K562 (cell line): Measurements from ENCODE around the gene ECHDC3.

ENCODE experiments used
- BHLHE40 ChIP-seq: IDR thresholded peaks from 2 replicates; pipeline ENCODE4 v1.6.1; 2011; ENCODE audit warnings: low read length, improper control_type of control experiment
- CEBPB ChIP-seq: fragments of 450-650 bp; IDR thresholded peaks from 2 replicates; pipeline ENCODE4 v1.6.1; 2016; ENCODE audit warnings: missing genetic modification characterization, missing compliant biosample characterization
- ETV6 ChIP-seq, 3 experiments: fragments of 150-350 bp in 1 of 3; sonication (generic) in 1 of 3; formaldehyde crosslinking in 1 of 3; IDR thresholded peaks; 2 replicates each; pipeline versions ENCODE4 v1.6.1 to v1.8.0; 2014 to 2022; ENCODE audit warnings: borderline replicate concordance in 2 of 3, low read depth in 2 of 3, antibody characterized with exemption in 1 of 3, low read length in 1 of 3, mild to moderate bottlenecking in 1 of 3, missing genetic modification reagents in 1 of 3
- GABPA ChIP-seq: fragments of 200-800 bp; sonication (Bioruptor generic); conservative IDR thresholded peaks from 2 replicates; pipeline ENCODE4 v1.6.1; 2016; ENCODE audit warnings: low read depth, missing genetic modification characterization, missing compliant biosample characterization
- POLR2A ChIP-seq: fragments of 450-650 bp; conservative IDR thresholded peaks from 2 replicates; pipeline ENCODE4 v1.6.1; 2016
- PRPF4 ChIP-seq: fragments of 200-400 bp; formaldehyde crosslinking; IDR thresholded peaks from one replicate; pipeline ENCODE4 v1.6.1; 2017; ENCODE audit warnings: low read length, low read depth, mild to moderate bottlenecking; ENCODE audit not compliant: insufficient read depth, poor library complexity, severe bottlenecking
- RAD21 ChIP-seq, 2 experiments: fragments of 250-450 bp in 1 of 2; fragments of 450-650 bp in 1 of 2; sonication (Bioruptor Pico) in 1 of 2; formaldehyde crosslinking in 1 of 2; IDR thresholded peaks in 1 of 2; conservative IDR thresholded peaks in 1 of 2; 2 replicates each; pipeline versions ENCODE4 v1.4.0 to v1.8.0; 2020 to 2022; ENCODE audit warnings: mild to moderate bottlenecking in 2 of 2, moderate library complexity in 1 of 2
- TF ChIP-seq, protein P1 (sequence below), 3 experiments: IDR thresholded peaks in 2 of 3; conservative IDR thresholded peaks in 1 of 3; 2 replicates each; pipeline ENCODE4 v1.5.1; 2011 to 2012; ENCODE audit warnings: low read length in 3 of 3, mild to moderate bottlenecking in 3 of 3, control low read depth in 2 of 3, improper control_type of control experiment in 1 of 3, inconsistent platforms in 1 of 3, low read depth in 1 of 3, mixed read lengths in 1 of 3, moderate library complexity in 1 of 3; ENCODE audit not compliant: insufficient read depth in 2 of 3
- TF ChIP-seq, protein P2 (sequence below), 2 experiments: fragments of 450-650 bp in 1 of 2; sonication (generic) in 1 of 2; formaldehyde crosslinking in 1 of 2; IDR thresholded peaks in 1 of 2; conservative IDR thresholded peaks in 1 of 2; 2 replicates each; pipeline versions ENCODE4 v1.6.1 to v1.8.1; 2016 to 2023; ENCODE audit warnings: mild to moderate bottlenecking in 2 of 2, moderate library complexity in 2 of 2, inconsistent platforms in 1 of 2, missing genetic modification reagents in 1 of 2
- TF ChIP-seq, protein P3 (sequence below): fragments of 250-450 bp; sonication (Bioruptor Pico); IDR thresholded peaks from 2 replicates; pipeline ENCODE4 v1.5.0; 2020; ENCODE audit warnings: mild to moderate bottlenecking, borderline replicate concordance
- TF ChIP-seq, protein P4 (sequence below): fragments of 450-650 bp; IDR thresholded peaks from 2 replicates; pipeline ENCODE4 v1.6.1; 2016; ENCODE audit warnings: mild to moderate bottlenecking, moderate library complexity

DNA sequence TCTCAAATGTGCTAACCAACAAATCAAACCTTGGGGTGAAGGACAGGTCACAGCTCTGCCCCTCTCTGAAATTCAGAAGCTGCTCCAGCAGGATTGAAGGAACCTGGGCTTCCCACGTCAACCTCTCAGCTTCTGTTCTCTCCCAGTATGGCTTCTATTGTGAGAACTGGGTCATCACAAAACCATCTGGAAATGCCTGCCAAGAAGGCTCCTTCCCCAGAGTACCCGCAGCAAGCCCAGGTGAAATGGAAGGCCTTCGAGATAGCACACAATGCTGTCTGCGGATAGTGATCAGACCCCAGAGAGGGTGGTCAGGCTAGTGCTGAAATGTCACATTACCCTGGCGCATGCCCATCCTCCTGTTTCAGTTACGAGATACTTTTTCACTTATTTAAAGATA, 64.5 kb downstream of the ECHDC3 start:
- TF ChIP-seq, protein P1, sequence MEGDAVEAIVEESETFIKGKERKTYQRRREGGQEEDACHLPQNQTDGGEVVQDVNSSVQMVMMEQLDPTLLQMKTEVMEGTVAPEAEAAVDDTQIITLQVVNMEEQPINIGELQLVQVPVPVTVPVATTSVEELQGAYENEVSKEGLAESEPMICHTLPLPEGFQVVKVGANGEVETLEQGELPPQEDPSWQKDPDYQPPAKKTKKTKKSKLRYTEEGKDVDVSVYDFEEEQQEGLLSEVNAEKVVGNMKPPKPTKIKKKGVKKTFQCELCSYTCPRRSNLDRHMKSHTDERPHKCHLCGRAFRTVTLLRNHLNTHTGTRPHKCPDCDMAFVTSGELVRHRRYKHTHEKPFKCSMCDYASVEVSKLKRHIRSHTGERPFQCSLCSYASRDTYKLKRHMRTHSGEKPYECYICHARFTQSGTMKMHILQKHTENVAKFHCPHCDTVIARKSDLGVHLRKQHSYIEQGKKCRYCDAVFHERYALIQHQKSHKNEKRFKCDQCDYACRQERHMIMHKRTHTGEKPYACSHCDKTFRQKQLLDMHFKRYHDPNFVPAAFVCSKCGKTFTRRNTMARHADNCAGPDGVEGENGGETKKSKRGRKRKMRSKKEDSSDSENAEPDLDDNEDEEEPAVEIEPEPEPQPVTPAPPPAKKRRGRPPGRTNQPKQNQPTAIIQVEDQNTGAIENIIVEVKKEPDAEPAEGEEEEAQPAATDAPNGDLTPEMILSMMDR (IDR thresholded peaks at IDR 0.05 in 2 of 3, conservative IDR thresholded peaks at IDR 0.05 in 1 of 3; ENCODE audit: insufficient read depth in 2 of 3, low read depth in 1 of 3, low read length in 3 of 3), result no peak
- TF ChIP-seq, protein P2, sequence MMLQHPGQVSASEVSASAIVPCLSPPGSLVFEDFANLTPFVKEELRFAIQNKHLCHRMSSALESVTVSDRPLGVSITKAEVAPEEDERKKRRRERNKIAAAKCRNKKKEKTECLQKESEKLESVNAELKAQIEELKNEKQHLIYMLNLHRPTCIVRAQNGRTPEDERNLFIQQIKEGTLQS (IDR thresholded peaks at IDR 0.05), result no peak
- TF ChIP-seq, protein P2 (CRISPR knock-in tag; conservative IDR thresholded peaks at IDR 0.05), result no peak
- TF ChIP-seq ETV6 (IDR thresholded peaks at IDR 0.05; ENCODE audit: borderline replicate concordance in 1 of 2, low read depth in 2 of 2, low read length in 1 of 2) (no peak), ETV6 (CRISPR knock-in tag; IDR thresholded peaks at IDR 0.05; ENCODE audit: borderline replicate concordance) (no peak), PRPF4 (no peak), CEBPB (tag) (no peak), RAD21 (CRISPR knock-in tag; conservative IDR thresholded peaks at IDR 0.05 in 1 of 2, IDR thresholded peaks at IDR 0.05 in 1 of 2) (no peak), GABPA (tag) (no peak), POLR2A (no peak), BHLHE40 (no peak)
- TF ChIP-seq, protein P3, sequence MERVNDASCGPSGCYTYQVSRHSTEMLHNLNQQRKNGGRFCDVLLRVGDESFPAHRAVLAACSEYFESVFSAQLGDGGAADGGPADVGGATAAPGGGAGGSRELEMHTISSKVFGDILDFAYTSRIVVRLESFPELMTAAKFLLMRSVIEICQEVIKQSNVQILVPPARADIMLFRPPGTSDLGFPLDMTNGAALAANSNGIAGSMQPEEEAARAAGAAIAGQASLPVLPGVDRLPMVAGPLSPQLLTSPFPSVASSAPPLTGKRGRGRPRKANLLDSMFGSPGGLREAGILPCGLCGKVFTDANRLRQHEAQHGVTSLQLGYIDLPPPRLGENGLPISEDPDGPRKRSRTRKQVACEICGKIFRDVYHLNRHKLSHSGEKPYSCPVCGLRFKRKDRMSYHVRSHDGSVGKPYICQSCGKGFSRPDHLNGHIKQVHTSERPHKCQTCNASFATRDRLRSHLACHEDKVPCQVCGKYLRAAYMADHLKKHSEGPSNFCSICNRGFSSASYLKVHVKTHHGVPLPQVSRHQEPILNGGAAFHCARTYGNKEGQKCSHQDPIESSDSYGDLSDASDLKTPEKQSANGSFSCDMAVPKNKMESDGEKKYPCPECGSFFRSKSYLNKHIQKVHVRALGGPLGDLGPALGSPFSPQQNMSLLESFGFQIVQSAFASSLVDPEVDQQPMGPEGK, result no peak
- TF ChIP-seq, protein P4, sequence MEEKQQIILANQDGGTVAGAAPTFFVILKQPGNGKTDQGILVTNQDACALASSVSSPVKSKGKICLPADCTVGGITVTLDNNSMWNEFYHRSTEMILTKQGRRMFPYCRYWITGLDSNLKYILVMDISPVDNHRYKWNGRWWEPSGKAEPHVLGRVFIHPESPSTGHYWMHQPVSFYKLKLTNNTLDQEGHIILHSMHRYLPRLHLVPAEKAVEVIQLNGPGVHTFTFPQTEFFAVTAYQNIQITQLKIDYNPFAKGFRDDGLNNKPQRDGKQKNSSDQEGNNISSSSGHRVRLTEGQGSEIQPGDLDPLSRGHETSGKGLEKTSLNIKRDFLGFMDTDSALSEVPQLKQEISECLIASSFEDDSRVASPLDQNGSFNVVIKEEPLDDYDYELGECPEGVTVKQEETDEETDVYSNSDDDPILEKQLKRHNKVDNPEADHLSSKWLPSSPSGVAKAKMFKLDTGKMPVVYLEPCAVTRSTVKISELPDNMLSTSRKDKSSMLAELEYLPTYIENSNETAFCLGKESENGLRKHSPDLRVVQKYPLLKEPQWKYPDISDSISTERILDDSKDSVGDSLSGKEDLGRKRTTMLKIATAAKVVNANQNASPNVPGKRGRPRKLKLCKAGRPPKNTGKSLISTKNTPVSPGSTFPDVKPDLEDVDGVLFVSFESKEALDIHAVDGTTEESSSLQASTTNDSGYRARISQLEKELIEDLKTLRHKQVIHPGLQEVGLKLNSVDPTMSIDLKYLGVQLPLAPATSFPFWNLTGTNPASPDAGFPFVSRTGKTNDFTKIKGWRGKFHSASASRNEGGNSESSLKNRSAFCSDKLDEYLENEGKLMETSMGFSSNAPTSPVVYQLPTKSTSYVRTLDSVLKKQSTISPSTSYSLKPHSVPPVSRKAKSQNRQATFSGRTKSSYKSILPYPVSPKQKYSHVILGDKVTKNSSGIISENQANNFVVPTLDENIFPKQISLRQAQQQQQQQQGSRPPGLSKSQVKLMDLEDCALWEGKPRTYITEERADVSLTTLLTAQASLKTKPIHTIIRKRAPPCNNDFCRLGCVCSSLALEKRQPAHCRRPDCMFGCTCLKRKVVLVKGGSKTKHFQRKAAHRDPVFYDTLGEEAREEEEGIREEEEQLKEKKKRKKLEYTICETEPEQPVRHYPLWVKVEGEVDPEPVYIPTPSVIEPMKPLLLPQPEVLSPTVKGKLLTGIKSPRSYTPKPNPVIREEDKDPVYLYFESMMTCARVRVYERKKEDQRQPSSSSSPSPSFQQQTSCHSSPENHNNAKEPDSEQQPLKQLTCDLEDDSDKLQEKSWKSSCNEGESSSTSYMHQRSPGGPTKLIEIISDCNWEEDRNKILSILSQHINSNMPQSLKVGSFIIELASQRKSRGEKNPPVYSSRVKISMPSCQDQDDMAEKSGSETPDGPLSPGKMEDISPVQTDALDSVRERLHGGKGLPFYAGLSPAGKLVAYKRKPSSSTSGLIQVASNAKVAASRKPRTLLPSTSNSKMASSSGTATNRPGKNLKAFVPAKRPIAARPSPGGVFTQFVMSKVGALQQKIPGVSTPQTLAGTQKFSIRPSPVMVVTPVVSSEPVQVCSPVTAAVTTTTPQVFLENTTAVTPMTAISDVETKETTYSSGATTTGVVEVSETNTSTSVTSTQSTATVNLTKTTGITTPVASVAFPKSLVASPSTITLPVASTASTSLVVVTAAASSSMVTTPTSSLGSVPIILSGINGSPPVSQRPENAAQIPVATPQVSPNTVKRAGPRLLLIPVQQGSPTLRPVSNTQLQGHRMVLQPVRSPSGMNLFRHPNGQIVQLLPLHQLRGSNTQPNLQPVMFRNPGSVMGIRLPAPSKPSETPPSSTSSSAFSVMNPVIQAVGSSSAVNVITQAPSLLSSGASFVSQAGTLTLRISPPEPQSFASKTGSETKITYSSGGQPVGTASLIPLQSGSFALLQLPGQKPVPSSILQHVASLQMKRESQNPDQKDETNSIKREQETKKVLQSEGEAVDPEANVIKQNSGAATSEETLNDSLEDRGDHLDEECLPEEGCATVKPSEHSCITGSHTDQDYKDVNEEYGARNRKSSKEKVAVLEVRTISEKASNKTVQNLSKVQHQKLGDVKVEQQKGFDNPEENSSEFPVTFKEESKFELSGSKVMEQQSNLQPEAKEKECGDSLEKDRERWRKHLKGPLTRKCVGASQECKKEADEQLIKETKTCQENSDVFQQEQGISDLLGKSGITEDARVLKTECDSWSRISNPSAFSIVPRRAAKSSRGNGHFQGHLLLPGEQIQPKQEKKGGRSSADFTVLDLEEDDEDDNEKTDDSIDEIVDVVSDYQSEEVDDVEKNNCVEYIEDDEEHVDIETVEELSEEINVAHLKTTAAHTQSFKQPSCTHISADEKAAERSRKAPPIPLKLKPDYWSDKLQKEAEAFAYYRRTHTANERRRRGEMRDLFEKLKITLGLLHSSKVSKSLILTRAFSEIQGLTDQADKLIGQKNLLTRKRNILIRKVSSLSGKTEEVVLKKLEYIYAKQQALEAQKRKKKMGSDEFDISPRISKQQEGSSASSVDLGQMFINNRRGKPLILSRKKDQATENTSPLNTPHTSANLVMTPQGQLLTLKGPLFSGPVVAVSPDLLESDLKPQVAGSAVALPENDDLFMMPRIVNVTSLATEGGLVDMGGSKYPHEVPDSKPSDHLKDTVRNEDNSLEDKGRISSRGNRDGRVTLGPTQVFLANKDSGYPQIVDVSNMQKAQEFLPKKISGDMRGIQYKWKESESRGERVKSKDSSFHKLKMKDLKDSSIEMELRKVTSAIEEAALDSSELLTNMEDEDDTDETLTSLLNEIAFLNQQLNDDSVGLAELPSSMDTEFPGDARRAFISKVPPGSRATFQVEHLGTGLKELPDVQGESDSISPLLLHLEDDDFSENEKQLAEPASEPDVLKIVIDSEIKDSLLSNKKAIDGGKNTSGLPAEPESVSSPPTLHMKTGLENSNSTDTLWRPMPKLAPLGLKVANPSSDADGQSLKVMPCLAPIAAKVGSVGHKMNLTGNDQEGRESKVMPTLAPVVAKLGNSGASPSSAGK, result no peak
